ENCODE data around the gene THAP10.
A peak's percentile ranks its signal among the peaks of the same experiment; 100 is the strongest.
"Not testable (repeated sequence)": the region's sequence is repeated elsewhere in the genome, so short reads cannot be mapped to it uniquely, and the experiment has no call there.

The THAP10 gene

GRCh38 chr15:70892002-70892911, at the start of gene THAP10, which contains the start of gene LRRC49:
TSS of gene THAP10 (minus strand) at chr15:70892433. CDS start at chr15:70892272, 161 bp downstream.
TSS of gene LRRC49 (plus strand) at chr15:70892826. CDS start at chr15:70892895, 69 bp downstream.
- DNase-seq = peak; percentile 73

- no peak for DNase-seq
Observed at GRCh38 chr15:70936326-70936725, 44.1 kb upstream of the THAP10 start.

DNA sequence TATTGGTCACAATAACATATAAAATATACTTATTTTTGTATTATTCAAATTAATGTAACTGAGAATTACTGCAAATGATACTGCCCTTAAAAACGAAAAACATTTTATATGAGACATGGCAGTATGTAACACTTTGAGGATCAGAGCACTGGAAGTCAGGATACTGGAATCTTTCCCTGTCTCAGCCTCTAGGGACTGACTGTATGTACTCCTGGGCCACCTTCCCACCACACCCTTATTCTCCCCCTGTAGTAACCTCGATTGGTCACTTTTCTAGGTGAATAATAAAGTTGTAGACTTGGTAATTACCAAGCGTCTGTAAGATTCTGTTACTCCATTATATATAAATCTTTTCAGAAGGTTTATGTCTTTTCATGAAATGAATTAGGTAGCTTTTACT, 43.4 kb upstream of the THAP10 start:
- DNase-seq = no peak

GRCh38 chr15:70933411-70933810, 41.2 kb upstream of the THAP10 start:
- DNase-seq = no peak

GRCh38 chr15:70932397-70932796, 40.2 kb upstream of the THAP10 start:
- DNase-seq = no peak

GRCh38 chr15:70931821-70932220, 39.6 kb upstream of the THAP10 start:
- no peak for DNase-seq

DNA sequence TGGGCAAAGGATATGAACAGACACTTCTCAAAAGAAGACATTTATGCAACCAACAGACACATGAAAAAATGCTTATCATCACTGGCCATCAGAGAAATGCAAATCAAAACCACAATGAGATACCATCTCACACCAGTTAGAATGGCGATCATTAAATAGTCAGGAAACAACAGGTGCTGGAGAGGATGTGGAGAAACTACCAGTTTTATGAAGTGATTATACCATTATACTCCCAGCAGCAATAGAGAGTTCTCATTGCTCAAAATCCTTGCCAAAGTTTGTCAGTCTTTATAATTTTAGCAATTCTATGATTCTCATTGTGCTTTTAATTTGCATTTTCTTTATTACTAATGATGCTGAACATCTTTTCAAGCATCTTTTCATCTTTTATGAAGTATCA, 34.7 kb upstream of the THAP10 start:
- not testable (repeated sequence) for DNase-seq

DNA sequence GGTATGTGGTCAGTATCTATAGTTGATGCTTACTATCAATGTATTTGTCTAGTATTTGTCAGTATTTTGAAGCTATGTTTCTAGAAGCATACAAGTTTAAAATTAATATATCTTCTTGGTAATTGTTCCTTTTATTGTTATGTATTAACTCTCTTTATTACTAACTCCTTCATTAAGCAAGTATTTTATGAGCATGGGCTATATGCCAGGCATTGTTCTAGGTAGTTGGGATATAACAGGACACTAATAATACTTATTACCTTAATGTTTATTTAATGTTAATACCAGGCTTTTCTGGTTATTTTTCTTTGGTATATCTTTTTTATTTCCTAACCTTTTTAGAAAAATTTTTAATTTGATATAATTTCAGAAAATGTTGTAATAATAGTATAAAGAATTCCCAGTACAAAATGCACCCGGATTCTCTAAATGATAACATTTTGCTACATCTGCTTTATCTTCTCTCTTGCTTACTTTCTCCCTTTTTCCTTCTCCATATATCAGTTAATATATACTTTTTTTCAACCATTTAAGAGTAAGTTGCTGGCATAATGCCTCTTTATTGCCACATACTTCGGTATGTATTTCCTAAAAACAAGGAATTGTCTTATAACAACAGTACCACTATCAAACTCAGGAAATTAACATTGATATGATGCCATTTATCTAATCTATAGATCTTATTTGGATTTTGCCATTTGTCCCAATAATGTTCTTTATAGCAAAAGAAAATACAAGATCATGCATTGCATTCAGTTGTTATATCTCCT, 31.3 kb upstream of the THAP10 start:
- no peak for DNase-seq

DNA sequence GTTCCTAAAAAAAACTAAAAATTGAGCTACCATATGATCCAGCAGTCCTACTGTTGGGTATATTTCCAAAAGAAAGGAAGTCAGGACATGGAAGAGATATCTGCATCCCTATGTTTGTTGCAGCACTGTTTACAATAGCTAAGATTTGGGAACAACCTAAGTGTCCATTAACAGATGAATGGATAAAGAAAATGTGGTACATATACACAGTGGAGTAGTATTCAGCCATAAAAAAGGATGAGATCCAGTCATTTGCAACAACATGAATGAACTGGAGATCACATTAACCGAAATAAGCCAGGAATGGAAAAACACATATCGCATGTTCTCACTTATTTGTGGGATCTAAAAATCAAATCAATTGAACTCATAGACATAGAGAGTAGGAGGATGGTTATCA, 29.9 kb upstream of the THAP10 start:
- DNase-seq = no peak

- DNase-seq = no peak
Observed at GRCh38 chr15:70920981-70921696, 28.9 kb upstream of the THAP10 start.

DNA sequence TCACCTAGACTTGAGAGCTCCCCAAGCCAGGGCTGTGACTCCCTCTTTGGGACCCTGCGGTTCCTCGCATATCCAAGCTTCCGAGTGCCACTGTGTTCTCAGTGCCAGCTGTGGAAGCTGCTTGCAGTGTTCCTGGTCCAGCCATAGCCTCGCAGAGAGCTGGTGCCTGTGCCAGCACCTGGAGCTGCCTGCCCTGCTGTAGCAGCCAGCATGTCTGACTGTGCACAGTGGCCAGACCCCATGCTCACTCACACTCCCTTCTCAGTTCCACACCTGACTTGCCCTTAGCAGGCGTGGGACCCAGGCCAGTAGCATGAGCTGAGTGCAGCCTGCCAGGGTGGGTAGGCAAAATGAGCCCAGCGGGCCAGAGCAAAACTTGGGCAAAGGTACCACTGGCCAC, 25.7 kb upstream of the THAP10 start:
- DNase-seq = no peak

- DNase-seq = no peak
Observed at GRCh38 chr15:70916531-70916930, 24.3 kb upstream of the THAP10 start.

DNA sequence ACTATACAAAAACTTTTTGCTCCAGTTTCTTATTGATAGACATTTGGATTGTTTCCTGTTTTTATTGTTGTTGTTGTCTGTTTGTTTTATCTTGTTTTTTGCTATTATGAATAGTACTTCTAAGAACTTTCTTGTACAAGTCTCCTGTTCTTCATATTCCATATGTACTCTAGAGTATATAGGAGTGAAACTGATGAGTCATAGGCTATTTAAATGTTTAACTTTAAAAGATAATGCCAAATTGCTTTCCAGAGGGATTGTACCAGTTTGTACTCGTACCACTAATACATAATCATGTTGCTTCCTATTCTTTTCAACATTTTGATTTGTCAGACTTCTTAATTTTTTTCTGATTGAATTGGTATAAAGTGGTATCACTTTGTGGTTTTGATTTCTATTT, 20.0 kb upstream of the THAP10 start:
- DNase-seq = no peak

DNA sequence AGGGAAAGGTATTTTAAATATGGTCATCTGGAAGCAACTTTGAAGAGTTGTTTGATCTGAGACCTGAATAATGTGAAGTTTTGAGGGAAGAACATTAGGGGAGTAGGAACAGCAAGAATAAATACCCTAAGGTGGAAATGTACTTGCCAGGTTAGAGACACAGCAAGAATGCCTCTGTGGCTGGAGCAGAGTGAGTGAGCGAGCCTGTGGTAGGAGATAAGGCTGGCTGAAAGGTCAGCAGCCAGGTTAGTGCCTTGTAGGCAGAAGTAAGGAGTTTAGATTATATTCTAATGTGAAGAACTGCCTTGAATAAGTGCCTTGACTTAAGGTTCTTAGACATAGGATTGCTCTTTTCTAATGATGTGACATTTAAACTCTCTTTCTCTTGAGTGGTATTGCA, 18.7 kb upstream of the THAP10 start:
- no peak for DNase-seq

DNA sequence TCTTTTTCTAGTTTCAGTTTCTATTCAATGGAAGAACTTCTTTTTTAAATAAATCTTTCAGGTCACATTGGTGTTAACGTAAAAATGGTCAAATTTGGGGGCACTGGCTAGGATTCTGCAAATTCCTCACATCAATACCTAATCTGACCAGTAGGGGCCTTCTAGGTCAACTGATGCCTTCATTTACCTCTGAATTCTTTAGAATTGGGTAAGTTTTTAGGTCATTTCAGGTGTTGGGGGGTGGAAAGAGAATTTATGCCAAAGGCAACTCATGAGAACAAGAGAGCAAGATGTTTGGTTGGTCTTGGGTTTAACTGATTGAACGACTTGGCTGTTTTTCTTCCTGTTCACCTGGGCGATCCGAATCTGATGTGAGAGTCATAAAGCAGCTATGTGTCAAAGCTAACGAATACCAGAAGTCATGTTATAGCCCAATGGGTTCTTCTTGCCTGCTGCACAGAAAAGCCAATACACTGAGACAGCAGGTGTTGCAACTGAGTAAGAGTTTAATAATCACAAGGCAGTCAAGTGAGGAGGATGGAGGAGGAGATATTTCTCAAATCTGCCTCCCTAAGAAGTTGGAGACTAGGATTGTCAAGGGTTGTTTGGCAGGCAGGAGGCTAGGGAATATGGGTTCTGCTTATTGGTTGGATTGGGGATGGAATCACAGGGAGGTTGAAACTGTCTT, 15.7 kb upstream of the THAP10 start:
- DNase-seq = no peak

DNA sequence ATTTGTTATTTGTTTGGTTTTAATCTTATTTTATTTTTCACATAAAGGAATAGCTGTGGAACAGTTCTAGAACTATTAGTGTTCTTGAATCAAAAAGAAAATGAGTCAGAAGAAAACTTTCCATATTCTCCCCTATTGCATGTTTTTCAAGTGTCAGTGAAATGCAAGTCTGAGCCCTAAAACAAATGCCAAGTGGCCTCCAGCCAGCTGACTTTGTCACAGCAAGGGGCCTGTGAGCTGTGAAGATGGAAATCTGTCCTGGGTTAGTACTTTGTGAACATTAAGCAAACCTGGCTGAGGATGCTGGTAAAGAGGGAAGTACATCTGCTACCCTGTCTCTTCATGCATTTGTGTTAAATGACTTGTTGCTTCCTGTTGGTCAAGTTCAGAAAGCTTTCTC, 14.6 kb upstream of the THAP10 start:
- no peak for DNase-seq

DNA sequence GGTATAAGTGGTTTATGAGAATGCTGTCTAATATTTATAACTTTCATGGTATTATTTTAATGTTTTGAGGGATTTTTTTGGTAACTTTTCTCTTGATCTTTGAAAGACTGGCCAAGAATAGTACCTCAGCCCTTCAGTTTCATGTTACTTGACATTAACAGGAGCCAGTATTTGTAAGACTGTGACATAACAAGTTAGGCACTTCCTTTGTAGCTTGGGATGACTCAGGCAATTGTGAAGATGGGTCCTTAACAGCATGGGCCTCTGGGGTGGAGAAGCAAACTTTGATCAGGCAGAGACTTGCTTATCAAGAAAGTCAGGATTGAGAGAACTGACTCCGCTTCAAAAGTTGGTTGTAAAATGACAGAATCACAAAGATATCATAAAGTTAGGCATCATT, 9.9 kb upstream of the THAP10 start:
- DNase-seq = no peak

GRCh38 chr15:70892912-70893560, 803 bp upstream of the THAP10 start:
- DNase-seq = peak; percentile 6

DNA sequence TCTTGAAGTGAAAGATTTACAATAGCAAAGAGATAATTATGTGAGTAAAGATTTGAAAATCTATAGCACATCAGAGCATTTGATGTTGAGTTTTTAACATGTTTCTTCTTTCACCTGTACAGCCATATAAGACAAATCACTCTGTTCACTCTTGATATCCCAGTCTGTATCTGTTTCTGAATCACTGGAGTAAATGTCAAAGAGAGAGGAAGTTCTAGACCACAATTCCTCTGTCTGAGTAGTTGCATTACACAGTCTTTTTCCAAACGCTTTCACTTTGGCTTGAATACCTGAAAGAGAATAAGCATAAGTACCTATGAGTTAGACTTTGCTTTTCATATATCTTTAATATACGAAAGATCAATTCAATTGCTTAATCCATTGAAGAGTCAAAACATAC, 9.9 kb downstream of the THAP10 start:
- no peak for DNase-seq

GRCh38 chr15:70880781-70881180, 11.5 kb downstream of the THAP10 start:
- DNase-seq = no peak

- DNase-seq = no peak
Observed at GRCh38 chr15:70879401-70879800, 12.8 kb downstream of the THAP10 start.

DNA sequence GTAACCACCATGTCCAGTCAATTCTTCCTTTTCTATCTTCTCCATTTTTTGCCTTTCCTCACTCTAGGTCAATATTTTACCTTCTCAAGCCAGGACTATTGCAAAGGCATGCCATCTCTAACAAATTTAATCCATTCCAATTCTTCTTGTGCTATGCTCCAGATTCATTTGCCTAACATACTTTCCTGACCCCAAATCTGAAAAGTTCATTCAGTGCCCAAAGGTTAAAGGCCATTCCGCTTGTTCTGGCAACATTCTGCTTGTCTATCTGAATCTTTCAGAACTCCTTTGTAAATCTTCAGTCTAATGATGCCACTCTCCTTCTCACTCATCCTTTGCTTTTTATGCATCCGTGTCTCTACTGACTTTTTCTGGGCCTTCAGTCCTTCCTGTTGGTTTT, 15.6 kb downstream of the THAP10 start:
- DNase-seq = no peak
